GM19099 (cell line): ENCODE measurements around the gene EEIG1.
A peak's percentile ranks its signal among the peaks of the same experiment; 100 is the strongest.

Experiments used
- POLR2A ChIP-seq: IDR thresholded peaks from 3 replicates; pipeline ENCODE4 v1.6.1; 2011; ENCODE audit warnings: low read depth; ENCODE audit not compliant: insufficient read length; ENCODE audit errors: extremely low read depth

EEIG1 gene

DNA sequence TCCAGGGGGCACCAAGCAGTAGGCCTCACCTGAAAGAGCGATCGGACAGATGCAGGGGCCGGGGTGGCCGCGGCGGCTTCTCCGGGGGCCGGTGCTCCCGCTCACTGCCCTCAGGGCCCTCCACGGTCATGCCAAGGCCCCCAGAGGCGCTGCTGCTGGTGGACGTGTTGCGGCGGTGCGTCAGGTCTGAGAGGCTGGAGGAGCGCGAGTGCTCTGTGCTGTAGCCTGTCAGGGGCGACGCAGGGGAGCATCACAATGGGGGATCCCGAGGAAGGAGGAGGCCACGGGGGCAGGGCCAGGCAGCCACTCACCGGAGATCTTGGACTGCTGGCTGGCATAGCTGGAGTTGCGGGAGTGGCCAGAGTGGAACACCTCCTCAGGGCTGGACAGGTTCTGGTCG, 35.5 kb downstream of the EEIG1 start:
- no peak for TF ChIP-seq POLR2A

DNA sequence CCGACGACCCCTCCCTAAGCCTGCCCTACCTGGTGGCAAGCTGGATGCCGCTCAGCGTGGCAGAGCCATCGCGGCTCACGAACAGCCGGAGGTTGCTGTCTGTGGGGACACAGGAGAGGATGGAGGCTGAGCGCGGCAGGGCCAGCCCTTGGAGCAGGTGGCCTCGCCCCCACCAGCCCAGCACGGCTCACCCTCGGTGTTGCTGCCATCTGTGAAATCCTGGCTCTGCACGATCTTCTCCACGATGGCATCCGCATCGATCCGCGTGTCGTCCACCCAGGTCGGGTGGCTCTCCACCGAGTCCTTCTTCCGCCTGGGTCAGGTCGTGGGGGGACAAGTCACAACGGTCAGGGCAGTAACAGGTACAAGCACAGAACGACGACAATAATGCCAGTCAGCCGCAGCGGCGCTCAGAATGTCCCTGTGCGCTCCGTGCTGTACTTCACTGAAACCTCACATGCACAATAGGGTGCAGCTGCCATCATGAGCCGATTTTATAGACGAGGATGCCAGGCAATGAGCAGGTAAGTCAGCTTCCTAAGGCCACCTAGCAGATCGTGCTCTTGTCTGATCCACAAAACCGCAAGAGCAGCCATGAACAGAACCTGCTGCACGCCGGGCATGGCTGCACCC, 36.1 kb downstream of the EEIG1 start:
- no peak for TF ChIP-seq POLR2A

DNA sequence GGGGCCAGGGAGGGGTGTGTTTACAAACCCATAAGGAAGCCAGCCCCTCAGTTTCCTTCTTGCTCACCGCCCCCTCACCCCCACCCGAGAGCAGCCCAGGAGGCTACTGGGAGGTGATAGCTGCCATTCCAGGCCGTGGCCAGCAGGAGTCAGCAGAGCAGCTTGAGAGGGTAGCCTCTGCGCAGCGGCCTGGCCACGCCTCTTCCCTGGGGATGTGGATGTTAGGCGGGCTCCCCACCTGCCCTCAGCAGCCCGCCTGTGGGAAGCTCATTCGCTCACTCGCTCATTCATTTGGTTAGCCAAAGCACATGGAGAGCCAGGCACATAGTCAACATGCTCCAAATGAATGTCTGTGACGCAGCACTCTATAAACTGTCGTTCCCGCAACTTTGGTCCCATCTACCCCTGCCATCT, 37.1 kb downstream of the EEIG1 start:
- TF ChIP-seq POLR2A = no peak

DNA sequence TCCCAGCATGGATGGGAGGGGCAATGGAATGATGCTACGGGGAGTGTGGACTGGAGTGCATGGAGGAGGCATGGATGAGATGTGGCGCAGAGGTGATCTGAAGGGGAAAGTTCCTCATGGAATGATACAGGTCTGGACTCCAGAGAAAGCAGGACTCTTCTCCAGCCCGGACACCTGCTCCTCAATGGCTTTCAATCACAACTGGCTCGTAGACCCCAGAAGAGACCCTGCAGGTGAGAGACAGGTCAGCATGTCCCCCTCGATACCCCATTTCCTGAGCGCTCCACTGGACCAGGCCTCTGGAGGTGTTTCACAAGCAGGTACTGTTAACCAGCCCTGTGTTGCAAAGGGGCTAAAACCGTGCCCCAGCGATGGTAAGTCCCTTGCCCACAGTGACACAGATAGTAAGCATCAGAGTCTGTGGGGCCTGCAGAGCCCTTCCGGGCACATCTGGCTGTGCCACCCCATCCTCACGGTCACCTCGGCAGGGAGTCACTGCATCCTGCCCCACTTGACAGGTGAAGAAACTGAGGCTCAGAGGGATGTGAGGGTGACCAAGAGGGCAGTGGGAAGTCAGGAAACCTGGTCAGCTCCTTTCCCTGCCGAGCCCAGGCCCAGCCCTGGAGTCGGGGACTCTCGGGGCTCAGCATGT, 37.7 kb downstream of the EEIG1 start:
- no peak for TF ChIP-seq POLR2A

DNA sequence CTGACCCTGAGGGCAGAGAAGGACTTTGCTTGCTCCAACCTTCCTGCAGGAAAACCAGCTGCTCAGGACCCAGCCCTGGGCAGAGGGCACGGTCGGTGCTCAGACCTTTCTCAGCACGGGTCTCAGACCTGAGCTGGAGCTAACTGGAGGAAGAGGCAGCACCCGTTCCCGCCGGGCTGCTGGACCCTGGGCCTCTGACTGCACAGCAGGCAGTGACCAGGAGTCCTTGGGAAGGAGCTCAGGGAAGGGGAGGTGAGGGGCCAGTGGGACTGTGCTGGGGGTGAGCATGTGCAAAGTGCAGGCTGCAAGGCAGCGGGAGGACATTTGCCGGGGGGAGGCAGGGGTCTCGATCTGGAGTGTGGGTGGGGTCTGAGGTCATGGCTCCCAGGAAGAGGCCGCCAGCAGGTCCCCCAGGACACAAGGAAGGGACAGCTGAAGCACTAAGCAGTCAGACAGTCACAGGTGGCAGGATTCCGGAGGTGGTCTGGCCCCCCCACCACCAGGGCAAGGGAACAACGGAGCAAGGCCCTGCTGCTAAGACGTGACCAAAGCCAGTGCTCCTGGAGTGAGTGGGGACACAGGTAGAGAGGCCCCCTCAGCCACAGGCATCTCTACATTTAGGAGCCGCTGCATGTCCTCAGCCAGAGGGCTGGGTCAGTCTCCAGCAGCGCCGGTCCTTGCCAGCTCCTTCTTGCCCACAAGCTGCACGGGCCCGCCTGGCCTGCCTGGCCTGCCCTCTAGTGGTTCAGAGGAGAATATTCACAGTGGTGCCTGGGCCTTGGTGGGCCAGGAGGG, 38.4 kb downstream of the EEIG1 start:
- TF ChIP-seq POLR2A = no peak

DNA sequence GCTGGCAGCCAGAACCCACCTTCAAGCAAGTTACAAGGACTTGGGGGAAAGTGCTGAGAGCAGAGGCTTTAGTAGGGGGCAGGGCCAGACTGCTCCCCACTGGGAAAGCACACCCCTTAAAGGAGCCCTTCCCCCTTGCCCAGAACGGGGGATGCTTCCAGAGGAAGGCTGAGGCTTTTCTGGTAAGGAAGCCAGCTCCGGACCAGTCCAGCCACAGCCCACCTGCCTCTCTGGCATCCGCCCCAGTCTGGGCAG, 38.9 kb downstream of the EEIG1 start:
- no peak for TF ChIP-seq POLR2A

DNA sequence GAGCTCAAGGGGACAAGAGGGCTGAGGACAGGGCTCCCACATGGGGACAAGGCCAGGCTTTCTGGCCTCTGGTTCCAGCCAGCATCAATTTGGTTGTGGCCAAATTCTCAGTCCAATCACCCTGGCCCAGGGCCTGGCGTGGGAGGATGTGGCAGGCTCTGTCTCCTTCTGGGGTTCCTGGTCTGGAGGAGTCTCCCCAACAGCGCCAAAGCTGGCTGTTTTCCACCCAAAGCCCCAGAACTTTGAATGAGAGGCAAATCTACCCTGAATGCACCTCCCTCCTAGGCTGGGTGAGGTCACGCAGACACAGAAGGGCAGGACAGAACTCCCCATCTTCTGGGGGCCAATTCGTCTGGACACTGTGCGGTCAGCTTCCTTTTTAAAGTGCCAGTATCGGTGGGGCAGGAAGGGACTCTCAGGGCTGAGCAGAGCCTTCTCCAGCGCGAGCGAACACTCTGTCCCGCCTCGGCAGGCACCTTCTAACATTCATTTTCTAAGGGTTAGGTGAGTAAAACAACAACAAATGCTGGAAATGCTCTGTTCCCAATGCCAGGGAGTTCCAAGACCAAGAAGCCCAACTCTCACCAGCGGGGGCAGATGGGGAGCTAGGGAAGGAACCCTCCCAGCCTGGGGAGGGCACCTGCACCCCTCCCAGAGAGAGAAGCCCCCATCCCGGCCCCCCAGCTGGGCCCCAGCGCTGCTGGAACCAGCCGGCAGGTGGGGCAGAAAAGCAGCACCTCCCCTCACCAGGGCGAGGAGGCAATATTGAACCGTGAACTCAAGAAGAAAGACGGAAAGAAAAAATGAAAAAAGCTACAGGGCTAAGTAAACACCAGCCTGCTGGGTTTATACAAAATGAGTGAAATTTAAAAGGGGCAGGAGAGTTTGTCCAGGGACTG, 39.5 kb downstream of the EEIG1 start:
- TF ChIP-seq POLR2A = no peak

DNA sequence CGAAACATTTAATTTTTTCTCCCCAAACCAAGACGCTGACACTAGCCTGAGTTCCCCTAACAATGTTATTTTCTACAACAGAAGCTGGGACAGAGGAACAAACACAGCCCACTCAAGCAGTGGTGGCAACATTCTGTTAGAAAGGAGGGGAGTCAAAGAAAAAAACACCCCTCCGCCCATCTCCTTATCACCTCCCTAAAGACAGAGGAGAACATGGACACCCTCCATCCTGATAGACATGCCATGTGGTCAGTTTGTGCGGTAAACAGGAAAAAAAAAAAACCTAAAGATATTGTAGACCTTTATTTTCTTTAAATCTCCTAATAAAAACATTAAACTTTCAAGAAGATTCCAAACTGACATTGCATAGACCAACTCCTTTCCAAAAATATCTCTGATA, 40.2 kb downstream of the EEIG1 start:
- TF ChIP-seq POLR2A = no peak

DNA sequence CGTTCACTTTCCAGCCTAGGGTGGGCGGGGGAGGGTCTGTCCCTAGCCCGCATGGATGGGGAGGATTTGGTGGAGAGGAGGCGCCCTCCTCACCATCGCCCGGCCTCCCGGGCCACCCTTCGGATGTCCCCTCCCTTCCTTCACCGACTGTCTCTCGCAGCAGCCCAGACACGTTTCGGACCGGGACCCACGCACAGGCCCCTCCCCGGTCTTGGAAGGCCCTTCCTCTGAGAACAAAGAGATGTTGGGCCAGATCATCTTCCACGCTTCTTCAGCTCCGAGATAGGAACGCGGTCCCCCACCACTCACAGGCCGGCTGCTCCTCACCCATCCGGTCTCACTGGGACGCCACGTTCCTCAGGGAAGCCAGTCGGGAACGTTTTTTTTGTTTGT, 42.5 kb downstream of the EEIG1 start:
- no peak for TF ChIP-seq POLR2A

DNA sequence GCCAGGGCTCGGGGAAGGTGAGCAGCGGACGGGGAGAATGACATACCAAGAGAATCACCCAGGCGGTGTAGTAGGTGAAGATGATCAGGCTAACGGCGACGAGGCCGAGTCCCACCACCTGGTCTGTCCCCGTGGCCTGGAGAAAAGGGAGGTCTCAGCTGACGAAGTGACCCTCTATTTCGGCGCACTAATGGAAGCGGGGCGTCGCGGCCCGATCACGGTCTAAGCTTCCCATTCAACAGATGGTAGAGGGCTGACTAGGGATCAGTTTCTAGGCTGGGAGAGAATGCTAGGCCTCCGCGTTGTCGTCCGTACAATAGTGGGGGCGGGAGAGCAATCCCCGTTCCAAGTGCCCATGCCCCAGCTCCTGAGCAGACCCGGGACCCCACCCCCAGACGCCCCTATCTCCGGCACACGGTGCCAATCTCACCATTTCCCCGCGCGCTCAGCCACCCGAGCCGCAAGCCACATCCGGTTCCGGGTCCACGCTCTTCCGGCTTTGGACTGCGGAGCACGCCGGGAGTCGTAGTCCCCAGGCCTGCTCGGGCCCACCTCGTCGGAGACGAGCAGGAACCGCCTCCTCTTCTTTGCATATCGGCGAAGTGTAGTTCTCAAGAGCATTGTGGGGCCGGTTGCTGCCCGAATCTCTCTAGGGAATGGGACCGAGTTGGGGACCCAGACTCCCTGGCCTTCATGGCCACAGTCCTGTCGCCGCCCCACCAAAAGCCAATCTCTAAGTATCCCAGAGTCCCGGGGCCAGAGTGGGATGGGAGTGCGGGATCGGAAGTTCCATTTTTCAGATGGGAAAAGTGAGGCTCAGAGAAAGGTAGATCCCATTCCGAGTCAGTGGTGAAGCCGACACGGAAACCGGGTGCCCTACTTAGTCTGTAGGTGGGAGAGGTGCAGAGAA, 43.1 kb downstream of the EEIG1 start, which contains the start of gene DPM2:
Gene DPM2, minus strand, starts transcription at position 467 of the 910 bp plus-strand sequence. Its CDS starts 34 bp downstream, at position 433.
- TF ChIP-seq POLR2A = peak; percentile 86

DNA sequence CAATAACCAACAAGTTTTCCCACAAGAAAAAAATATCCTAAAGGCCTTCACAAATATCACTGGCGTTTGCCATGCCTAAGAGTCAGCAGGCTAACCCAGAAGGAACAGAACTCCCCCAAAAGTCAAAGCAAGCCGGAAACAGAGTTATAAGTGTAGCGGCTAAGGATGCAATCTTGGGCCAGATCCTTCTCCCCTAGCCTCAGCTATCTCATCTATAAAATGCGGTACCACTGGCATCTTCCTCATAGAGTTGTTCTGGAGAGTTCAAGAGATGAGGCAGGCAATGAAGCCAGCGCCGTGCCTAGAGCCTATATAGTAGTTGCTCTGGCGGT, 43.8 kb downstream of the EEIG1 start:
- TF ChIP-seq POLR2A = no peak

DNA sequence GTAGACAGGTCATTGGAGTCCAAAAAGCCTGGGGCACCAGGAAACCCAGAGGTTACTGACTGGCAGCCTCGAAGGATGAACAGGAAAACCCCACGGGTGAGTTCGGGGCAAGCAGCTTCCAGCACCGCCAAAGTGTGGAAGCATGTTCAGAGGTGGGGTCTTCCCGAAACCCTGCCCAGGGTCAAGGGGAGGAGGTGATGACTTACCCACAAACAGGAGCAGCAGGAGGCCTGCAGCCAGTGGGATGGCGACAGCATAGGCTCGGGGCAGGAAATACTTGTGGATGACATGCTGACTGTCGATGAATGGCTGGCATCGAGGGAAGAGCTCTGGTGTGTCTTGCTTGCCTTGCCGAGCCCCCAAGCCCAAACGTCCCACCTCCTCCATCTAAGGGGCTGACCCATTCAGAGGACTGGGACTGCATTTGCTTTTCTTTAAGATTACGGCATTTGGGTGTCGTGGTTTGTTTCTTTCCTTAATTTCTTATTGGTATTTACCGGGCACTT, 44.4 kb downstream of the EEIG1 start:
- TF ChIP-seq POLR2A = no peak

DNA sequence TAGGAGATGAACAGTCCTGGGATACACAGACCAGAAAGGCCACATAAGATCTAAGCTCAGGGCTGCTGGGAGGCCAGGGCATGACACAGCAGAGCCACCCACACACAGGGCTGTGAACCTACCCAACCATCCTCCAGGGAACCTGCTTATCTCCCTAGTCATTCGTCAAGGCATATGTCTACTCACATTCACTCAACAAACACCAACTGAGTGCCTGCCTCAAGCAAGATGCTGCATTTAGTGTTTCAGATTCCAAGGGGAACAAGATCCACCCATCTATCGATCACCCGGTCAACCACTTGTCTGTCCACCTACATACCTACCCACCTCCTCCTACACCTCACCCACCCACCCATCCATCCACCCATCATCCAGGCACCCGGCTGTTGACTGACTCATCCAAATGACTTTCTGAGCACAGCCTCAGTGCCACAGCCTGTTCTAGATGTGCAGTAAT, 45.0 kb downstream of the EEIG1 start:
- TF ChIP-seq POLR2A = no peak

DNA sequence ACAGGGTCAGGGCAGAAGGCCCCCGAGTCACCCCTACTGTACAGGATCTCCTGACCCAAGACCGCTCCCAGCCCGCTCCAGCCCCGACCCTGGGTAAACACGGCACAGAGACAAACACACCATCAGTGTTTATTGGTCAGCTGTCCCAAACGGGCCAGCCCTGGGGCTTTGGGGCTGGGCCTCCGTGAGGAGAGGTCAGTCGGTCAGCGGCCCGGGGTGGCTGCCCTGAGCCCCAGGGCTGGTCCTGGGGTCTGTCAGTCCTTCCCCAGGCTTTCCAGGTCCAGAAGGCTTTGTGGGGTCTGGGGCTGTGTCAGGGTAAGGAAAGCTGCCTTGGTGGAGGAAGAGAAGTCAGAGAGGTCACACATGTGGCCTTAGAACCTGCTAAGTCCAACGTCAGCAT, 45.8 kb downstream of the EEIG1 start:
- TF ChIP-seq POLR2A = no peak
